ENCODE data around the gene SPAAR.

Gene SPAAR

DNA sequence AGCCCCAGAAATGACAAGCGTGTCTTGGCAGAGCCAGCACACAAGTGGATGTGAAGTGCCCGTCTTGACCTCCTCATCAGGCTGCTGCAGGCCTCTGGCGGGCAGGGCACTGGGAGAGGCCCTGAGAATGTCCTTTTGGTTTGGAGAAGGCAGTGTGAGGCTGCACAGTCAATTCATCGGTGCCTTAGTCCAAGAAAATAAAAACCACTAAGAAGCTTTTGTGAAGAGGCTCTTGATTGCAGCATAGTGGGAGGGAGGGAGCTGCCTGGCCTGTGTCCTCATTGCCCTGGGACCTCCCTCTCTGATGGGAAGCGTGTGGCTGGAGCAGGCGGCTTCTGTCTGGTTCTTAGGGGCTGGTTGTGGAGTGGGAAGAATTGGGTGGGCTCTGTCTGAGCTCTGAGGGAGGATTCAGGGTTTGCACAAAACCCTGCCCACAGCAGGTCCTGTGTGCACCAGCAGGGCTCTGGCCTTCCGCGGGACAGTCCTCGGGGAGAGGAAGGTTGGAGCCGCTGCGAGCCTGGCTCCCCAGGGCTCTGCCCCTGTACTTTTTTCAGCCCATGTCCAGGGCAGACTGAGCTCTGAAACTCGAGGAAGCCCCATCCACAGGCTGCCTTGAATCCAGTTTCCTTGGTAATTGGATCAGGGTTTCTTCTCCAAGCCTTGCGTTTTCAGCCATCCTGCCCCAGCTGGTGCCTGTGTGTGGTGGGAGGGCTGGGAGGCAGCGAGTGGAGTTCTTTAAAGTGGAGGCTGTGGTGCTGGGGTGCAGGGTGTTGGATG lies 2.2 kb upstream of the SPAAR start:
- TF ChIP-seq EZH2 (optimal IDR thresholded peaks at IDR 0.05; ENCODE audit: low read depth, low read length) (no peak), EZH2phosphoT487 (IDR thresholded peaks at IDR 0.05; ENCODE audit: low read length) (no peak)
- TF ChIP-seq, protein P1, sequence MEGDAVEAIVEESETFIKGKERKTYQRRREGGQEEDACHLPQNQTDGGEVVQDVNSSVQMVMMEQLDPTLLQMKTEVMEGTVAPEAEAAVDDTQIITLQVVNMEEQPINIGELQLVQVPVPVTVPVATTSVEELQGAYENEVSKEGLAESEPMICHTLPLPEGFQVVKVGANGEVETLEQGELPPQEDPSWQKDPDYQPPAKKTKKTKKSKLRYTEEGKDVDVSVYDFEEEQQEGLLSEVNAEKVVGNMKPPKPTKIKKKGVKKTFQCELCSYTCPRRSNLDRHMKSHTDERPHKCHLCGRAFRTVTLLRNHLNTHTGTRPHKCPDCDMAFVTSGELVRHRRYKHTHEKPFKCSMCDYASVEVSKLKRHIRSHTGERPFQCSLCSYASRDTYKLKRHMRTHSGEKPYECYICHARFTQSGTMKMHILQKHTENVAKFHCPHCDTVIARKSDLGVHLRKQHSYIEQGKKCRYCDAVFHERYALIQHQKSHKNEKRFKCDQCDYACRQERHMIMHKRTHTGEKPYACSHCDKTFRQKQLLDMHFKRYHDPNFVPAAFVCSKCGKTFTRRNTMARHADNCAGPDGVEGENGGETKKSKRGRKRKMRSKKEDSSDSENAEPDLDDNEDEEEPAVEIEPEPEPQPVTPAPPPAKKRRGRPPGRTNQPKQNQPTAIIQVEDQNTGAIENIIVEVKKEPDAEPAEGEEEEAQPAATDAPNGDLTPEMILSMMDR (IDR thresholded peaks at IDR 0.05; ENCODE audit: low read length): no peak
- Histone ChIP-seq H3K9ac (ENCODE audit: low read length) (no peak overlapping the region), H4K20me1 (ENCODE audit: insufficient read depth, low read length) (no peaks in the 10 kb centered on the region), H3K9me3 (replicated peaks; ENCODE audit: insufficient read depth, low read length) (no peaks in the 10 kb centered on the region), H3K36me3 (replicated peaks; ENCODE audit: insufficient read depth, low read length) (no peaks in the 10 kb centered on the region), H2AFZ (ENCODE audit: low read length) (no peak overlapping the region), H3K9me2 (replicated peaks; ENCODE audit: insufficient read depth, low read length) (no peaks in the 10 kb centered on the region), H3K79me2 (ENCODE audit: low read length) (no peaks in the 10 kb centered on the region), H3K27ac (ENCODE audit: low read length) (no peak overlapping the region), H3K4me3 (ENCODE audit: low read length) (no peak overlapping the region), H3K27me3 (replicated peaks; ENCODE audit: insufficient read depth, low read length) (no peaks in the 10 kb centered on the region), H3K4me2 (ENCODE audit: low read depth, low read length) (no peak overlapping the region), H3F3A (ENCODE audit: insufficient read depth, low read length) (peaks cover 15% of the 10 kb centered on the region), H3K4me1 (ENCODE audit: low read length) (peaks cover 29% of the 10 kb centered on the region)
- no peak for DNase-seq

DNA sequence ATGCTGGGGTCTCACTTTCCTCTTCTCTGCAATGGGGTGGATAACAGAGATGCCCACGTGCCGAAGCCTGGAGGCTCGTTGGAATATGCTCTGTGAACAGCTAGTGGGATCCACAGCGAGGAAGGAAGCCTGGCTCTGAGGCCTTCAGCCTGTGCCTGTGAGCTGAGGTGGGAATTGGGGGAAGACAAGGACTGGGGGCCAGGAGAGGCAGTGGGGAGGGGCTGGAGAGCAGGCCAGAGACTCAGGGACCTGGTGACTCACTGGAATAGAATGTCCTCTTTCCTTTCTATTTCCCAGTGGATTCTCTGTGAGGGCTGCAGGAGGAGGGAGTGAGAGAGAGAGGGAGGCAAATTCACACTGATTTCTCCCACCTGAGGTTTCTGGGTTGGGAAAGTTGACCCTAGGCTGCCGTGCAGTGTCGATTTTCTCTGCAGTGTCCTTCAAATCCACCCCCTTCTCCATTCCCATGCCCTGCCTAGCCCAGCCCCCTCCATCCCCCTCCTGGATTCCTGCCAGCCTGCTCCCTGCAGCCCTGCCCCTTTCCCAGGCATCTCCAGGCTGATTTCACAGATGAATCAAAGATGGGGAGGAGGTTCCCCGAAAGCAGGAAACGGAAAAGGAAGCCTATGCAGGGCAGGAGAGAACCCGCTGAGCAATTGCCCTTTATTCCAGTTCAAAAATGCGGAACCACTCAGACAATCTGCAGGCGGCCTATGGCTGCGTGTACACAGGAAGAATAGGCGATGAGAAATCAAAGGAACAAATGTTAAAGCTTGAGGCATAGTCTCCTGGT lies 1.4 kb upstream of the SPAAR start:
- TF ChIP-seq EZH2 (optimal IDR thresholded peaks at IDR 0.05; ENCODE audit: low read depth, low read length): no peak
- TF ChIP-seq EZH2phosphoT487 (IDR thresholded peaks at IDR 0.05; ENCODE audit: low read length): no peak
- TF ChIP-seq, protein P1 (IDR thresholded peaks at IDR 0.05; ENCODE audit: low read length): no peak
- no peak for DNase-seq
- H3K9ac ChIP-seq (ENCODE audit: low read length): no peak overlapping the region
- peaks cover 25% of the 10 kb centered on the region for H3K4me1 ChIP-seq (ENCODE audit: low read length)
- H3K4me3 ChIP-seq (ENCODE audit: low read length): no peak overlapping the region
- no peaks in the 10 kb centered on the region for H3K79me2 ChIP-seq (ENCODE audit: low read length)
- H3K9me2 ChIP-seq (replicated peaks; ENCODE audit: insufficient read depth, low read length): no peaks in the 10 kb centered on the region
- no peaks in the 10 kb centered on the region for H4K20me1 ChIP-seq (ENCODE audit: insufficient read depth, low read length)
- no peaks in the 10 kb centered on the region for H3K9me3 ChIP-seq (replicated peaks; ENCODE audit: insufficient read depth, low read length)
- H3F3A ChIP-seq (ENCODE audit: insufficient read depth, low read length): peaks cover 15% of the 10 kb centered on the region
- H3K27ac ChIP-seq (ENCODE audit: low read length): no peak overlapping the region
- H3K4me2 ChIP-seq (ENCODE audit: low read depth, low read length): no peak overlapping the region
- no peaks in the 10 kb centered on the region for H3K36me3 ChIP-seq (replicated peaks; ENCODE audit: insufficient read depth, low read length)
- H2AFZ ChIP-seq (ENCODE audit: low read length): no peak overlapping the region
- H3K27me3 ChIP-seq (replicated peaks; ENCODE audit: insufficient read depth, low read length): no peaks in the 10 kb centered on the region

DNA sequence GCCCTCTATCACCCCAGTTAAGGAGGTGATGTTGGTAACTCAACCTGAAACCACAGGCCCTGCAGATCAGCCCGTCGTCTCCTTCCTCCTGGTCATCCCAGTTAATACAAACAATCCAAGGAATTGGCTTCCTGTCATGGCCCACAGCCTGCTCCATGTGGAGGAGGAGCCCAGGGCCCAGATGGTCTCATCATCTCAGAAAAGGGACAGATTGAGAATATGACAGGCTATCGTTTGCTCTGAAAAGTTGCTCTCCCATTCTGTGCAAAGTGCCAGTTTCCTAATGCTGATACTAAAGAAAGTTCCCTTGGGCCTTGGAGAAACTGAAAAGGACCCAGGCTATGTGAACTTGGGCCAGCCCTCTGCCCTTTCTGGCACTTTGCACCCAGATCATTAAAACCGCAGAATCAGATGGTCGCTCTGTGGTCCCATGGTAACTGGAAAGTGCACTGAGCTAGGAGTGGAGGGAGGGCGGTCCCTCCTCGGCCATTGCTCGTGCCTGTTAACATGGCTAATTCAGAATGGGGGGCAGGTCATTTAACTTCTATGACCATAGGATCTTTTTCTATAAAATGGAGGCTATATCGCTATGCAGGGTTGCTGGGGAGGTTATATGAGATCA lies 675 bp upstream of the SPAAR start:
- no peak overlapping the region for H3K9ac ChIP-seq (ENCODE audit: low read length)
- no peaks in the 10 kb centered on the region for H3K79me2 ChIP-seq (ENCODE audit: low read length)
- H3K4me2 ChIP-seq (ENCODE audit: low read depth, low read length): no peak overlapping the region
- H3K36me3 ChIP-seq (replicated peaks; ENCODE audit: insufficient read depth, low read length): no peaks in the 10 kb centered on the region
- no peaks in the 10 kb centered on the region for H3K9me2 ChIP-seq (replicated peaks; ENCODE audit: insufficient read depth, low read length)
- H3K4me3 ChIP-seq (ENCODE audit: low read length): no peak overlapping the region
- H3F3A ChIP-seq (ENCODE audit: insufficient read depth, low read length): peaks cover 15% of the 10 kb centered on the region
- no peaks in the 10 kb centered on the region for H3K9me3 ChIP-seq (replicated peaks; ENCODE audit: insufficient read depth, low read length)
- TF ChIP-seq EZH2 (optimal IDR thresholded peaks at IDR 0.05; ENCODE audit: low read depth, low read length) (no peak), EZH2phosphoT487 (IDR thresholded peaks at IDR 0.05; ENCODE audit: low read length) (no peak)
- TF ChIP-seq, protein P1 (IDR thresholded peaks at IDR 0.05; ENCODE audit: low read length): no peak
- H2AFZ ChIP-seq (ENCODE audit: low read length): no peak overlapping the region
- H4K20me1 ChIP-seq (ENCODE audit: insufficient read depth, low read length): no peaks in the 10 kb centered on the region
- DNase-seq: no peak
- peaks cover 19% of the 10 kb centered on the region for H3K4me1 ChIP-seq (ENCODE audit: low read length)
- no peak overlapping the region for H3K27ac ChIP-seq (ENCODE audit: low read length)
- H3K27me3 ChIP-seq (replicated peaks; ENCODE audit: insufficient read depth, low read length): no peaks in the 10 kb centered on the region
